GM21619 (cell line): ENCODE measurements around the gene CSF1R.

Experiments
- ATAC-seq: cut with Tn5 transposase; IDR thresholded peaks from one replicate; pipeline ENCODE4 v1.9.1; 2021; ENCODE audit not compliant: unreplicated experiment

The CSF1R gene

DNA sequence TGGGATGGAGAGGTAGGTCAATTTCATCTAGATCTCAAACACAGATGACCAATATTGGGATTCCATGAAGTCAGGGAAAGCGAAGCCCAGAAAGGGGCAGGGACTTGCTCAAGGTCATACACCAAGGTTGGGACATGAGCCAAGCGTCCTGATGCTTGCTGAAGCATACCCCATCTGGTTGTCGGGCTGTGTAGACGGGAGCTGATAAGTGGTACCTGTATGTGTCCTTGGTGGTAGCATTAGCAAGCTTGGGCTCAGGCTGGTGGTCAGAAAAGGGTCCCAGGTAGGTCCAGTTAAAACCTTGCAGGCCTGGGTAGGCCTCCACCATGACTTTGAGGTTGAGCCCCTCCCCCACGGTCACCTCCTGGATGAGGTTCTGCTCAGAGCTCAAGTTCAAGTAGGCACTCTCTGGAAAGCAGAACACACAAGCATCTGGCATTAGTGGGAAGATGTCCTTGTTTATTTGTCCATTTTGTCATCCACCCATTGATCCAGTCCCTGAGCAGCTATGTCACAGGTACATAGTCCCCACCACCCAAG lies 13.2 kb downstream of the CSF1R start:
- no peak for ATAC-seq

- ATAC-seq: no peak
These were observed 15.5 kb downstream of the CSF1R start for GRCh38 chr5:150070821-150071220.

GRCh38 chr5:150069672-150070627 lies 16.4 kb downstream of the CSF1R start:
- no peak for ATAC-seq

GRCh38 chr5:150068961-150069645 lies 17.3 kb downstream of the CSF1R start:
- no peak for ATAC-seq

DNA sequence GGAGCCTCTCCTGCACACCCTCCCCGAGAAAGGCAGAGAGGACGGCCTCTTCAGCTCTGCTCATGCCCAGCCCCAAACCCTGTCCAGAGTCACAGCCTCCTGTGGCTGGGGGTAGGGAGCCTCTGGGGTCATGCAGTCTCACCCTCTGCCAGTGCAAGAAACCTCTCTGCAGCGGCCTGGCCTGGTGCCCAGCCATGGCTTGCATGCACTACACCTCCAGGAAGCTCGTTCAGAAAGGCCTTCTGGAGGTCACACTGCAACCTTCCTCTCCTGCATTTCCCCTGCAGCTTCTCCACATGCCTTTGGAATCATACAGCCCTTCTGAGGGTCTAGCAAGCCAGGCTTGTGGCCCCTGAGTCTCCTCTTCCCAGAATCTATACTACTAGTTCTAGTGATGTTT lies 17.9 kb downstream of the CSF1R start:
- ATAC-seq: no peak

GRCh38 chr5:150068071-150068470 lies 18.3 kb downstream of the CSF1R start:
- no peak for ATAC-seq

DNA sequence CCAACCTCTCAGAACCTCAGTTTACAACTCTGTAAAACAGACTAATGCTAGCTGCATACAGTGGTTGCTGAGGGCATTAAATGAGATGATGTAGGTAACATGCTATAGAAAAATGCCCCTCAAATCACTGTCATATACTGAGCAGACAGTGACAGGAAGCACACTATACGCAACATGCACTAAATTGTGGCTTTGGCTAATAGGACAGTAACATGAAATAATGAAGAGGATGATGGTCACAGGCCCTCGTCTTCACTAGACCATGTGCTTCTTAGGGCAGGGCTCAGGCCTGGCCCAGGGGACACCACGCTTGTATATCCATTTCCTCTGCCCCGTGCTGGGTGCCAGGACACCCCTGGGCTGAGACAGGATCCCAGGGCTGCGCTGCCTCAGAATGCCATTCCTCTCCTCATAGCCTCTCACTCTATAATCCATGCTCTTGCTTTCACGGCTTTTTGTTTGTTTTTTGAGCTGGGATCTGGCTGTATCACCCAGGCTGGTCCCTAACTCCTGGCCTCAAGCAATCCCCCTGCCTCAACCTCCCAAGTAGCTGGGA lies 18.9 kb downstream of the CSF1R start:
- ATAC-seq: peak; percentile 17

DNA sequence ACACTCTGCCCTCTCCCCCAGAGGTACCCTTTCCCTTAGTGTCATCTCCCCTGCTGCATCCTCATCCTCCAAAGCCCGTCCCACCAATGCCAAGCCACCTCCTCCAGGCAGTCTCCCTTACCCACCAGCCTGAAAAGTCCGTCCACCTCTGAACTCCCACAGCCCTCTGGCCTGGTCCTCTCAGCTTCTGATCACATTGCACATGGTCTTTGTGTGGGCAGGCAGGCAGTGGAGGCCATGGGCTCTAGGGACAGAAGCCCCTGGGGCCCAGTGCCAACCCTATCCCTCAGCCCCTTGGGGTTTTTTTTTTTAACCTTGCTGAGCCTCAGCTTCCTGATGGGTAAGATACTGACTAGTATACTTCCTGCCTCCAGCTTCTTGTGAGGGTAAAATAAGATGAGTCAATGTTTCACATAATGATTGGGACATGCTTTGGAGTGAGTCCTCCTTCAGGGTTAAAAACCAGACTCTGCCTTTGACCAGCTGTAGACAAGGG lies 19.4 kb downstream of the CSF1R start:
- ATAC-seq: peak; percentile 67

GRCh38 chr5:150066436-150066835 lies 19.9 kb downstream of the CSF1R start:
- ATAC-seq: no peak

- no peak for ATAC-seq
These were observed 20.5 kb downstream of the CSF1R start for GRCh38 chr5:150065886-150066285.

DNA sequence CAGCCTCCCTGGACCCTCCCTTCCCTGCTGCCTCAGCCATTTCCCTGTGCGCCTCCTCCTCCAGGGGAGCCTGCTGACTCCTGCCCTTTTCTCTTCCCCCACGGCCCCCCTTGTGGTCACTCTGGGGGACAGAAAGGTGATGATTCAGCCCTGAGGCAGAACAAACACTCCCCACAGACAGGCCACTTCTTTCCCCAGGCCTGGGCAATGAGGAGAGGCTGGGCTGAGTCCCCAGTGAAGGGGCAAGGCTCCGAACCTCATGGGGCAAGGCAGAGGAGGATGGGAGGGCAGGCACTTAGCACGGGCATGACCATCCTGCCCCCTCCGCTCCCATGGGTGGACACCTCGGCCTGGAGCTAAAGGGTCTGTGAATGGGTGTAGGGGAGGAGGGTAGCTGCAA lies 21.0 kb downstream of the CSF1R start:
- no peak for ATAC-seq

DNA sequence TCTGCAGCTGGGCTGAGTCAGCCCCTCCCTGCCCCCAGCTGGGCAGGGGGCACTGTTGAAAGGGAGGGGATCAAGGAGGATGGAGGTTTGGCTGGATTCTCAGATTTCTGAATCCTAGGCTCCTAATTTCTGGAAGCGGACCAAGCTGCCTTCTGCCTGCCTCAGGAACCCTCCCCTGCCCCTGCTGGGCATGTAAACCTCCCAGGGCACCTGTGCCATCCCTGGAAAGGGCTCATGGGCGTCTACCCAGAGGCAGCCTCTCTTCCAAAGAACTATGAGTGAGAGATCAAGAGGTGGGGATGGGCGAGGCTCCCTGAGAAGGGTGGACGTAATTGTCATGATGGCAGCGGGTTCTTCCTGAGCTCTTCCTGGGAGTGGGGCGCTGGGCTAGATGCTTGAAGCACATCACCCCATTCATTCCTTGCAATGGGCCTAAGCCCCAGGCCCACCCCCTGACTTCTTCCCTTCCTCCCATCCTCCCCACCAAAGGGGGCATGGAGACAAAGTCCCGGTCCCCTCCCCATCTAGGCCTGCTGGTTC lies 21.6 kb downstream of the CSF1R start:
- no peak for ATAC-seq

DNA sequence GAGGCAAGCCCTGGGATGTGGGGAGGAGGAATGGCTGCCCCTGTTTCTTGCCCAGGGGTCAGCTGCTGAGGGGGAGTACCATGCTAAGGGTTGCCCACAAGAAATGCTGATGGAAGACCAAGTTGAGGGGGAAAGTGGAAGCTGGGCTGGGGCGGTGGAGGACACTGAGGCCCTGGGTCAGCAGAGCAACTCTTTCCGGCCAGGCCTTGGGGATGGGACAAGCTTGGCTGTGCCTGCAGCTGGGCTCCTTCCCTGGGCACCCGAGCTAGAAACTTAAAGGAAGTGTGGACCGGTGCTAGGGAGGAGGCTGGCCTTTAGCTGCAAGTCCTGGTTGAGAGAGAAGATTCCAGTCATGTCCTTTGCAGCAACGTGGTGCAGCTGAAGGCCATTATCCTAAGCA lies 22.7 kb downstream of the CSF1R start:
- no peak for ATAC-seq

GRCh38 chr5:150062216-150062922 lies 24.0 kb downstream of the CSF1R start:
- no peak for ATAC-seq

- ATAC-seq: no peak
These were observed 24.8 kb downstream of the CSF1R start for GRCh38 chr5:150061538-150061995.

DNA sequence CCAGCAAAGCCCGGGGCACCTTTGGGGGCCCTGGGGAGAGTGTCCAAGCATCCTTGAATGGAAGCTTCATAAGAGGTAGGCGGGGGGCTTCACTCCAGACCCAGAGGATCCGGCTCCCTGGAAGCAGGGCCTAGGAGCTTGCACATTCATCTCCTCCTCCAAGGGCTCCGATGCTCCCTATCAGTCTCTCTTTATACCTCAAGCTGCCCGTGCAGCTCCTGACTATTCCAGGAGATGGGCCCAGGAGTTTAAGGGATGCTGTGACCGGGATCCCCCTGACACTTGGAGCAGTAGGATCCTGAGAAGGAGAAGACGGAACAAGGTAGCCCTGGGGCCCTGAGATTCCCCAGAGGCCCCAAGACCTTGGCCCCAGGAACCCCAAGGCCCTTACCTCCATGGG lies 25.9 kb downstream of the CSF1R start:
- ATAC-seq: no peak

- ATAC-seq: no peak
These were observed 26.7 kb downstream of the CSF1R start for GRCh38 chr5:150059623-150060022.

GRCh38 chr5:150058480-150059126 lies 27.8 kb downstream of the CSF1R start:
- no peak for ATAC-seq

DNA sequence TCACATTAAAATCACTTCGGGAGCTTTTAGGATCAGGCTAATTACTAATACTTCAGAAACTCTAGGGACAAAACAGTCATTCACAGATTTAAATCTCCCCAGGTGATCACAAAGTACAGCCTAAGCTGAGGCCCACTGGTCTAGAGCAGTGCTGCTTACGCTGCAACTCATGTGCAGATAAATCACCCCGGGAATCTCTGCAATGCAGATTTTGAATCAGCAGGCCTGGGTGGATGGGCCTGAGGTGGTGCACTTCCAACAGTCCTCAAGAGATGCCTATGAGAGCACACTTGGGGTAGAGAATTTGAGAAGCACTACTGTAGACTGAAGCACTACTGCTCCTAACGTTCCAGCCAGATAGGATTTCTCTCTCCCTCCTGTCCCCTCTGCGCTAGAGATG lies 28.4 kb downstream of the CSF1R start:
- no peak for ATAC-seq

- ATAC-seq: no peak
These were observed 28.8 kb downstream of the CSF1R start for GRCh38 chr5:150057511-150057910.
